ENCODE measurements around the gene DAPK3. TPM values are rescaled to one million over a fixed set of nuclear protein-coding genes. Genes with fewer than 3 reads are reported as not detected.
"Not testable (repeated sequence)": the region's sequence is repeated elsewhere in the genome, so short reads cannot be mapped to it uniquely, and the experiment has no call there.

The DAPK3 gene
- polyA plus RNA-seq, 1 experiment = 105 TPM

- ChIA-PET CTCF (no interaction called here), POLR2A (interaction anchor here (7.7 kb wide), 1 partner anchor 9 kb away, joined by 71 read pairs; no protein-coding TSS in a partner anchor)
- Histone ChIP-seq H3K9me3 (ENCODE audit: control insufficient read depth, insufficient read depth, low read length) (peaks cover 7% of the 10 kb centered on the region; the same call in 1 of the 2 replicates), H3K27ac (ENCODE audit: low read depth, low read length) (no peak overlapping the region), H3K4me3 (ENCODE audit: low read depth, low read length) (no peak overlapping the region), H3K27me3 (ENCODE audit: control insufficient read depth, insufficient read depth, low read length) (no peaks in the 10 kb centered on the region)
- DNase-seq (ENCODE audit: low read depth, low spot score) = no peak
- TF ChIP-seq CTCF (IDR thresholded peaks at IDR 0.05; ENCODE audit: low read depth, low read length) = no peak
These were observed 11.2 kb downstream of the DAPK3 start for GRCh38 chr19:3959766-3960131.

- CTCF ChIA-PET = no interaction called here
- no peak for TF ChIP-seq CTCF (IDR thresholded peaks at IDR 0.05; ENCODE audit: low read depth, low read length)
- Histone ChIP-seq H3K27ac (ENCODE audit: low read depth, low read length) (no peak overlapping the region), H3K27me3 (ENCODE audit: control insufficient read depth, insufficient read depth, low read length) (no peaks in the 10 kb centered on the region), H3K9me3 (ENCODE audit: control insufficient read depth, insufficient read depth, low read length) (peaks cover 7% of the 10 kb centered on the region; the same call in 1 of the 2 replicates), H3K4me3 (ENCODE audit: low read depth, low read length) (no peak overlapping the region)
- POLR2A ChIA-PET = interaction anchor here (7.7 kb wide), 1 partner anchor 9 kb away, joined by 71 read pairs; no protein-coding TSS in a partner anchor
- no peak for DNase-seq (ENCODE audit: low read depth, low spot score)
These were observed 11.8 kb downstream of the DAPK3 start for GRCh38 chr19:3958836-3959765.

- no peak for TF ChIP-seq CTCF (IDR thresholded peaks at IDR 0.05; ENCODE audit: low read depth, low read length)
- CTCF ChIA-PET = no interaction called here
- DNase-seq (ENCODE audit: low read depth, low spot score) = no peak
- no peak overlapping the region for H3K27ac ChIP-seq (ENCODE audit: low read depth, low read length)
- no peak overlapping the region for H3K4me3 ChIP-seq (ENCODE audit: low read depth, low read length)
- peaks cover 7% of the 10 kb centered on the region; the same call in 1 of the 2 replicates for H3K9me3 ChIP-seq (ENCODE audit: control insufficient read depth, insufficient read depth, low read length)
- POLR2A ChIA-PET = interaction anchor here (1.0 to 7.7 kb wide), 3 partner anchors 9 to 29 kb away, joined by 3 to 71 read pairs (median 3); no protein-coding TSS in a partner anchor
- H3K27me3 ChIP-seq (ENCODE audit: control insufficient read depth, insufficient read depth, low read length) = no peaks in the 10 kb centered on the region
These were observed 15.2 kb downstream of the DAPK3 start for GRCh38 chr19:3955688-3956087.

GRCh38 chr19:3955276-3955675, 15.6 kb downstream of the DAPK3 start:
- not testable (repeated sequence) for H3K4me3 ChIP-seq (ENCODE audit: low read depth, low read length); H3K27me3 ChIP-seq (ENCODE audit: control insufficient read depth, insufficient read depth, low read length); H3K27ac ChIP-seq (ENCODE audit: low read depth, low read length); H3K9me3 ChIP-seq (ENCODE audit: control insufficient read depth, insufficient read depth, low read length); DNase-seq (ENCODE audit: low read depth, low spot score)
- ChIA-PET POLR2A (interaction anchor here (0.9 to 7.7 kb wide), 4 partner anchors 9 to 29 kb away, joined by 3 to 71 read pairs (median 3); partner anchors contain the start of gene DAPK3), CTCF (interaction anchor here (0.5 kb wide), 1 partner anchor 33 kb away, joined by 6 read pairs; no protein-coding TSS in a partner anchor)

- POLR2A ChIA-PET = interaction anchor here (1.5 to 7.7 kb wide), 2 partner anchors 11 to 14 kb away, joined by 3 to 71 read pairs; no protein-coding TSS in a partner anchor
- H3K27ac ChIP-seq (ENCODE audit: low read depth, low read length) = no peak overlapping the region
These were observed 16.8 kb downstream of the DAPK3 start for GRCh38 chr19:3954107-3954506.

GRCh38 chr19:3952755-3953276, 18.1 kb downstream of the DAPK3 start:
- H3K27ac ChIP-seq (ENCODE audit: low read depth, low read length); H3K9me3 ChIP-seq (ENCODE audit: control insufficient read depth, insufficient read depth, low read length); H3K4me3 ChIP-seq (ENCODE audit: low read depth, low read length); DNase-seq (ENCODE audit: low read depth, low spot score); H3K27me3 ChIP-seq (ENCODE audit: control insufficient read depth, insufficient read depth, low read length); CTCF ChIA-PET: not testable (repeated sequence)
- POLR2A ChIA-PET = interaction anchor here (0.7 to 1.6 kb wide), 5 partner anchors 10 to 190 kb away, joined by 3 to 8 read pairs (median 5); partner anchors contain the start of genes EEF2 and MRPL54

More at GRCh38 chr19:3954107-3954506, 16.8 kb downstream of the DAPK3 start:
- no peaks in the 10 kb centered on the region; the same call in 1 of the 2 replicates for H3K9me3 ChIP-seq (ENCODE audit: control insufficient read depth, insufficient read depth, low read length)
- CTCF ChIA-PET = no interaction called here
- TF ChIP-seq CTCF (IDR thresholded peaks at IDR 0.05; ENCODE audit: low read depth, low read length) = no peak
- H3K4me3 ChIP-seq (ENCODE audit: low read depth, low read length) = no peak overlapping the region
- H3K27me3 ChIP-seq (ENCODE audit: control insufficient read depth, insufficient read depth, low read length) = no peaks in the 10 kb centered on the region
- DNase-seq (ENCODE audit: low read depth, low spot score) = no peak

Data from AG04450 (cell line).